Neural crest cell (in vitro differentiated cells): ENCODE results near the gene SUFU. TPM values are rescaled to one million over a fixed set of nuclear protein-coding genes. Genes with fewer than 3 reads are reported as not detected.
A peak's percentile ranks its signal among the peaks of the same experiment; 100 is the strongest.

Experiments used
- DNase-seq: peaks from one replicate; pipeline ENCODE4 v3.0.0; 2021; ENCODE audit warnings: low read depth, mixed read lengths, low spot score
- H3K27ac Mint-ChIP-seq: one replicate; pipeline ENCODE4 v1.8.0; 2021; ENCODE audit warnings: mild to moderate bottlenecking, mixed read lengths; ENCODE audit not compliant: unreplicated experiment
- H3K27me3 Mint-ChIP-seq: 2 replicates; pipeline ENCODE4 v1.8.0; 2021; ENCODE audit warnings: low read depth, mild to moderate bottlenecking, mixed read lengths
- H3K36me3 Mint-ChIP-seq: 2 replicates; pipeline ENCODE4 v1.8.0; 2021; ENCODE audit warnings: low read depth, mild to moderate bottlenecking, mixed read lengths
- H3K4me1 Mint-ChIP-seq: 2 replicates; pipeline ENCODE4 v1.8.0; 2021; ENCODE audit warnings: mixed read lengths
- H3K4me3 Mint-ChIP-seq: one replicate; pipeline ENCODE4 v1.8.0; 2021; ENCODE audit warnings: mild to moderate bottlenecking, mixed read lengths
- H3K9me3 Mint-ChIP-seq: 2 replicates; pipeline ENCODE4 v1.8.0; 2021; ENCODE audit warnings: mixed read lengths
- CTCF ChIP-seq: fragments of 200-600 bp; sonication (generic); conservative IDR thresholded peaks from 2 replicates; pipeline ENCODE4 v1.5.0; 2021; ENCODE audit warnings: antibody characterized with exemption, mild to moderate bottlenecking
- total RNA-seq: library from RNA; stranded (reverse); gene quantifications from 2 replicates; pipeline ENCODE4 v1.2.1, GENCODE V29; 2021

Gene SUFU
- total RNA-seq, 1 donor from 2014 or later: 27.1 TPM

- peak; percentile 53 for TF ChIP-seq CTCF
- no peak overlapping the region for H3K4me3 Mint-ChIP-seq
- H3K4me1 Mint-ChIP-seq: no peaks in the 10 kb centered on the region
- H3K9me3 Mint-ChIP-seq: no peaks in the 10 kb centered on the region
- no peaks in the 10 kb centered on the region for H3K36me3 Mint-ChIP-seq
- H3K27me3 Mint-ChIP-seq: no peaks in the 10 kb centered on the region
- no peak for DNase-seq
- H3K27ac Mint-ChIP-seq: no peak overlapping the region
Measured at GRCh38 chr10:102540023-102540422, 36.3 kb downstream of the SUFU start.

- no peak for TF ChIP-seq CTCF
- no peaks in the 10 kb centered on the region for H3K27me3 Mint-ChIP-seq
- H3K4me3 Mint-ChIP-seq: no peak overlapping the region
- no peak overlapping the region for H3K27ac Mint-ChIP-seq
- no peaks in the 10 kb centered on the region for H3K36me3 Mint-ChIP-seq
- no peaks in the 10 kb centered on the region for H3K4me1 Mint-ChIP-seq
- H3K9me3 Mint-ChIP-seq: no peaks in the 10 kb centered on the region
- DNase-seq: no peak
Measured at GRCh38 chr10:102542800-102543418, 39.1 kb downstream of the SUFU start.

DNA sequence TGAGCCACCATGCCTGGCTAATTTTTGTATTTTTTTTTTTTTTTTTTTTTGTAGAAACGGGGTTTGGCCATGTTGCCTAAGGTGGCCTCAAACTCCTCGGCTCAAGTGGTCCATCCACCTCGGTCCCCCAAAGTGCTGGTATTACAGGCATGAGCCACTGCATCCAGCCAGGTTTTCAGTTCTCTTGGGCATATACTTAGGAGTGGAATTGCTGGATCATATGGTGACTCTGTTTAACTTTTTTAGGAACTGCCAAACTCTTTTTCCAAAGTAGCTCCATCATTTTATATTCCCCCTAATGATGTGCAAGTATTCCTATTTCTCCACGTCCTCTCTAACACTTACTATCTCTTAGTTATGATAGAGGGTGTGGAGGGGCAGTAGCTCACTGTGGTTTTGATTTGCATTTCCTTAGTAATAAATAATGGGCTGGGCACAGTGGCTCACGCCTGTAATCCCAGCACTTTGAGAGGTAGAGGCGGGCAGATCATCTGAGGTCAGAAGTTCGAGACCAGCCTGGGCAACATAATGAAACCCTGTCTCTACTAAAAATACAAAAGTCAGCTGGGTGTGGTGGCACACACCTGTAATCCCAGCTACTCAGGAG lies 41.6 kb downstream of the SUFU start:
- H3K27me3 Mint-ChIP-seq: no peaks in the 10 kb centered on the region
- no peak overlapping the region for H3K4me3 Mint-ChIP-seq
- no peak for TF ChIP-seq CTCF
- peaks cover 6% of the 10 kb centered on the region for H3K36me3 Mint-ChIP-seq
- H3K27ac Mint-ChIP-seq: no peak overlapping the region
- no peak for DNase-seq
- H3K4me1 Mint-ChIP-seq: no peaks in the 10 kb centered on the region
- H3K9me3 Mint-ChIP-seq: no peaks in the 10 kb centered on the region

DNA sequence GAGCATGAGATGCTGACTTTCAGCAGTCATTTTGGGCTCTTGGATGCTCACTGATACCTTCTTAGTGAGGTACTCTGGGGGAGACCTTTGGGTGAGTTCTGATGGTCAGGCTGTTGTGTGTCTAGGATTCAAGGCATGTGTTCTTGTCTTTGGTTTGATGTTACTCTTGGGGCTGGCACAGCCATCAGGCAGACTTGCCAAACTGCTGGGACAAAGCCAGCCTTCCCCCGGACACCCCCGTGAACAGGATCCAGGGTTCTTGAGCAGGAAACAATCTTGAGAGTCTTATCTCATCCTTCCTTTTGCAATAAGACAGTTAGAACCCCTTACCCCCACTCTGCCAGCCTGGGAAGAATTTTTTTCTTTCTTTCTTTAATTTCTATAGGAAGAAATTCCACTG lies 42.2 kb downstream of the SUFU start:
- H3K9me3 Mint-ChIP-seq: no peaks in the 10 kb centered on the region
- peaks cover 10% of the 10 kb centered on the region for H3K36me3 Mint-ChIP-seq
- no peaks in the 10 kb centered on the region for H3K27me3 Mint-ChIP-seq
- no peaks in the 10 kb centered on the region for H3K4me1 Mint-ChIP-seq
- no peak for DNase-seq
- no peak overlapping the region for H3K4me3 Mint-ChIP-seq
- TF ChIP-seq CTCF: no peak
- H3K27ac Mint-ChIP-seq: peak overlapping the region; percentile 75

DNA sequence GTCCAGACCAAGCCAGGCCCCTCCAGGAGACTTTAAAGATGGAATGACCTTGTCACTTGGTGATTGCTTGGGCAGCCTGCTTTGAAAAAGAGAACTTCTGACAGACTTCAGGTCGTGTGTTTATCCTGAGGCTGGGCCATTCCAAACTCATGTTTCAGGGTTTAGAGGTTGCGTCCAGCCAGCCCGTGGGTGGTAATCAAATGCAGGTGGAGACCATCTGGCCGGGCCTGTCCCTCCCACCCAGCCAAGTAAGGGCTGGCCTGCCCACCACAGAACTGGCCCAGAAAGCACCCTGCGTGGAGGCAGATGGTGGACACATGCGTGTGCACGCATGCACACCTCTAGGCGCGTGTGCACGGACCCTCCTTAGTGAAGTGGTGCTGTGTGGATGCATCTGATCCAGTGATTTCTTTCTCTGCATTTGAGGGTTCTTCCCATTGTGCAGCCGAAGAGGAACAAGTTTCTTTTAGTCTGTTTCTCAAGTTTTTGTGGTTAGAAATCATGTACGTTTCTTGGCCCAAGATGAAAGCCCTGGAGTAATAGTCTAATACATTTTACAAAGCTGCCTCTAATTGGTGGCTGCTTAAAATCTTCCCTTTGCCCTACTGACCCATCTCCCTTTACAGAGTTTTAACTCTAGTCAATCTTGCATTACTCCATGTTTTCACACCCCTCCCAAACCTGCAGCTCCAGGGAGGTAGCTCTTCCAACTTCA lies 43.0 kb downstream of the SUFU start:
- no peaks in the 10 kb centered on the region for H3K4me1 Mint-ChIP-seq
- no peak overlapping the region for H3K27ac Mint-ChIP-seq
- H3K4me3 Mint-ChIP-seq: no peak overlapping the region
- H3K36me3 Mint-ChIP-seq: peaks cover 12% of the 10 kb centered on the region
- DNase-seq: no peak
- no peak for TF ChIP-seq CTCF
- no peaks in the 10 kb centered on the region for H3K9me3 Mint-ChIP-seq
- H3K27me3 Mint-ChIP-seq: no peaks in the 10 kb centered on the region
